ENCODE data around the gene FSIP2.
"Not testable (repeated sequence)": the region's sequence is repeated elsewhere in the genome, so short reads cannot be mapped to it uniquely, and the experiment has no call there.

FSIP2 gene

GRCh38 chr2:185811580-185811979, 73.0 kb downstream of the FSIP2 start:
- DNase-seq: no peak

- no peak for DNase-seq
These were observed 75.1 kb downstream of the FSIP2 start for GRCh38 chr2:185813707-185814106.

- DNase-seq: no peak
These were observed 79.4 kb downstream of the FSIP2 start for GRCh38 chr2:185817991-185818390.

GRCh38 chr2:185821467-185821866, 82.9 kb downstream of the FSIP2 start:
- DNase-seq: no peak

GRCh38 chr2:185823773-185824172, 85.2 kb downstream of the FSIP2 start:
- no peak for DNase-seq

- DNase-seq: no peak
These were observed 87.0 kb downstream of the FSIP2 start for GRCh38 chr2:185825557-185825956.

GRCh38 chr2:185828326-185828725, 89.7 kb downstream of the FSIP2 start:
- DNase-seq: no peak

GRCh38 chr2:185833864-185834263, 95.3 kb downstream of the FSIP2 start:
- DNase-seq: no peak

- no peak for DNase-seq
These were observed 97.4 kb downstream of the FSIP2 start for GRCh38 chr2:185835974-185836373.

GRCh38 chr2:185854885-185855284, 116.3 kb downstream of the FSIP2 start:
- DNase-seq: no peak

GRCh38 chr2:185857691-185858090, 119.1 kb downstream of the FSIP2 start:
- DNase-seq: no peak

GRCh38 chr2:185859506-185859905, 120.9 kb downstream of the FSIP2 start:
- DNase-seq: no peak

- no peak for DNase-seq
These were observed 121.7 kb downstream of the FSIP2 start for GRCh38 chr2:185860321-185860720.

- no peak for DNase-seq
These were observed 124.2 kb downstream of the FSIP2 start for GRCh38 chr2:185862657-185863398.

GRCh38 chr2:185864468-185865260, 126.1 kb downstream of the FSIP2 start:
- DNase-seq: not testable (repeated sequence)

- no peak for DNase-seq
These were observed 136.7 kb downstream of the FSIP2 start for GRCh38 chr2:185875136-185875931.

GRCh38 chr2:185876234-185876633, 137.6 kb downstream of the FSIP2 start:
- DNase-seq: no peak

- no peak for DNase-seq
These were observed 141.8 kb downstream of the FSIP2 start for GRCh38 chr2:185880396-185880795.
